Dermis microvascular lymphatic vessel endothelial cell (primary cell): Measurements from ENCODE around the gene SH3PXD2B. TPM values are rescaled to one million over a fixed set of nuclear protein-coding genes. Genes with fewer than 3 reads are reported as not detected.

Experiments
- DNase-seq, 2 donors: peaks; one replicate each; pipeline versions ENCODE4 v3.0.0 to v3.0.0-alpha.2; 2010; ENCODE audit warnings: low read depth in 2 of 2
- total RNA-seq: library from RNA; depleted of rRNA; stranded (reverse); fragments of >200 nt; gene quantifications from 2 replicates; pipeline ENCODE4 v1.2.1, GENCODE V29; 2014

Gene SH3PXD2B
- total RNA-seq, 1 donor from 2014 or later: 12.5 TPM

GRCh38 chr5:172278356-172278755 is 176.0 kb downstream of the SH3PXD2B start:
- DNase-seq: no peak

- DNase-seq: peak in 1 of 2 donors; percentile 3
These were observed 178.1 kb downstream of the SH3PXD2B start for GRCh38 chr5:172276214-172276613.

Other genes starting within 250 kb of the SH3PXD2B start
- gene UBTD2, start 170.8 kb downstream of the SH3PXD2B start, total RNA-seq: 15.7 and 18.3 TPM in 2 replicates
- 1.5 and 3.5 TPM in 2 replicates for gene NEURL1B, start 186.7 kb upstream of the SH3PXD2B start, total RNA-seq